BLaER1 (cell line): ENCODE measurements around the gene RBM33.
"Not testable (repeated sequence)": the region's sequence is repeated elsewhere in the genome, so short reads cannot be mapped to it uniquely, and the experiment has no call there.

Experiments
- H3K27ac ChIP-seq: shearing (Covaris generic); formaldehyde crosslinking; 2 replicates; pipeline ENCODE4 v1.8.1; 2022
- H3K27me3 ChIP-seq: shearing (Covaris generic); formaldehyde crosslinking; 2 replicates; pipeline ENCODE4 v1.8.1; 2022
- H3K36me3 ChIP-seq: shearing (Covaris generic); formaldehyde crosslinking; 2 replicates; pipeline ENCODE4 v1.8.1; 2022
- H3K4me1 ChIP-seq: shearing (Covaris generic); formaldehyde crosslinking; 2 replicates; pipeline ENCODE4 v1.8.1; 2022
- H3K4me2 ChIP-seq: shearing (Covaris generic); formaldehyde crosslinking; 2 replicates; pipeline ENCODE4 v1.8.1; 2022
- H3K4me3 ChIP-seq: shearing (Covaris generic); formaldehyde crosslinking; 2 replicates; pipeline ENCODE4 v1.8.1; 2022
- H3K9ac ChIP-seq: shearing (Covaris generic); formaldehyde crosslinking; 2 replicates; pipeline ENCODE4 v1.8.1; 2022
- H3K9me3 ChIP-seq: shearing (Covaris generic); formaldehyde crosslinking; 2 replicates; pipeline ENCODE4 v1.8.1; 2022
- H4K20me1 ChIP-seq: shearing (Covaris generic); formaldehyde crosslinking; 2 replicates; pipeline ENCODE4 v1.8.1; 2022
- Cebpa-rat ChIP-seq: shearing (Covaris generic); IDR thresholded peaks from 2 replicates; pipeline ENCODE4 v1.8.1; 2022

RBM33 gene

GRCh38 chr7:155685070-155685790 is 40.8 kb downstream of the RBM33 start:
- H3K4me2 ChIP-seq: no peak overlapping the region

GRCh38 chr7:155685791-155686160 is 41.3 kb downstream of the RBM33 start:
- peaks cover 31% of the 10 kb centered on the region for H3K9me3 ChIP-seq
- H4K20me1 ChIP-seq: peaks cover 61% of the 10 kb centered on the region
- TF ChIP-seq Cebpa-rat: no peak

More at GRCh38 chr7:155685070-155685790, 40.8 kb downstream of the RBM33 start:
- Histone ChIP-seq H4K20me1 (peaks cover 61% of the 10 kb centered on the region), H3K4me1 (no peaks in the 10 kb centered on the region), H3K27ac (no peak overlapping the region), H3K36me3 (peaks cover 73% of the 10 kb centered on the region), H3K9me3 (peaks cover 31% of the 10 kb centered on the region), H3K9ac (no peak overlapping the region), H3K4me3 (no peak overlapping the region), H3K27me3 (no peaks in the 10 kb centered on the region)
- no peak for TF ChIP-seq Cebpa-rat

GRCh38 chr7:155686620-155687324 is 42.3 kb downstream of the RBM33 start:
- H3K36me3 ChIP-seq: peaks cover 61% of the 10 kb centered on the region
- H3K4me1 ChIP-seq, H3K27ac ChIP-seq, H3K4me3 ChIP-seq, H3K4me2 ChIP-seq, H3K9ac ChIP-seq, H3K27me3 ChIP-seq: not testable (repeated sequence)
- H4K20me1 ChIP-seq: peaks cover 63% of the 10 kb centered on the region
- peaks cover 31% of the 10 kb centered on the region for H3K9me3 ChIP-seq

More at GRCh38 chr7:155685791-155686160, 41.3 kb downstream of the RBM33 start:
- Histone ChIP-seq H3K27me3 (no peaks in the 10 kb centered on the region), H3K4me2 (no peak overlapping the region), H3K36me3 (peaks cover 68% of the 10 kb centered on the region), H3K9ac (no peak overlapping the region), H3K4me1 (no peaks in the 10 kb centered on the region), H3K27ac (no peak overlapping the region), H3K4me3 (no peak overlapping the region)

GRCh38 chr7:155688237-155688636 is 43.8 kb downstream of the RBM33 start:
- H3K9ac ChIP-seq, H3K27me3 ChIP-seq, H3K4me2 ChIP-seq, H3K4me3 ChIP-seq, H3K4me1 ChIP-seq, H3K27ac ChIP-seq: not testable (repeated sequence)
- Histone ChIP-seq H3K9me3 (peaks cover 31% of the 10 kb centered on the region), H4K20me1 (peaks cover 63% of the 10 kb centered on the region), H3K36me3 (peaks cover 56% of the 10 kb centered on the region)

- Histone ChIP-seq H4K20me1 (peaks cover 63% of the 10 kb centered on the region), H3K9me3 (peaks cover 13% of the 10 kb centered on the region), H3K36me3 (peaks cover 47% of the 10 kb centered on the region)
- H3K4me1 ChIP-seq, H3K27ac ChIP-seq, H3K4me2 ChIP-seq, H3K27me3 ChIP-seq, H3K9ac ChIP-seq, H3K4me3 ChIP-seq: not testable (repeated sequence)
Measured at GRCh38 chr7:155690655-155691054, 46.2 kb downstream of the RBM33 start.

- Histone ChIP-seq H3K4me3 (no peak overlapping the region), H3K4me1 (no peaks in the 10 kb centered on the region), H3K36me3 (peaks cover 47% of the 10 kb centered on the region), H3K9me3 (peaks cover 4% of the 10 kb centered on the region), H4K20me1 (peaks cover 74% of the 10 kb centered on the region), H3K27me3 (no peaks in the 10 kb centered on the region), H3K9ac (no peak overlapping the region), H3K4me2 (no peak overlapping the region), H3K27ac (no peak overlapping the region)
- no peak for TF ChIP-seq Cebpa-rat
Measured at GRCh38 chr7:155692317-155692716, 47.9 kb downstream of the RBM33 start.

- no peaks in the 10 kb centered on the region for H3K4me1 ChIP-seq
- no peak overlapping the region for H3K9ac ChIP-seq
- no peak overlapping the region for H3K4me3 ChIP-seq
- no peaks in the 10 kb centered on the region for H3K9me3 ChIP-seq
- H3K27ac ChIP-seq: no peak overlapping the region
- H3K36me3 ChIP-seq: peaks cover 50% of the 10 kb centered on the region
- H3K4me2 ChIP-seq: no peak overlapping the region
- no peak for TF ChIP-seq Cebpa-rat
- no peaks in the 10 kb centered on the region for H3K27me3 ChIP-seq
- H4K20me1 ChIP-seq: peaks cover 89% of the 10 kb centered on the region
Measured at GRCh38 chr7:155693826-155694225, 49.4 kb downstream of the RBM33 start.

GRCh38 chr7:155694851-155695250 is 50.4 kb downstream of the RBM33 start:
- no peaks in the 10 kb centered on the region for H3K27me3 ChIP-seq
- no peaks in the 10 kb centered on the region for H3K9me3 ChIP-seq
- no peak for TF ChIP-seq Cebpa-rat
- no peak overlapping the region for H3K4me2 ChIP-seq
- H3K4me3 ChIP-seq: no peak overlapping the region
- H3K4me1 ChIP-seq: no peaks in the 10 kb centered on the region
- H3K36me3 ChIP-seq: peaks cover 59% of the 10 kb centered on the region
- no peak overlapping the region for H3K27ac ChIP-seq
- no peak overlapping the region for H3K9ac ChIP-seq
- peaks cover 99% of the 10 kb centered on the region for H4K20me1 ChIP-seq

- no peaks in the 10 kb centered on the region for H3K4me1 ChIP-seq
- peaks cover 100% of the 10 kb centered on the region for H4K20me1 ChIP-seq
- no peak overlapping the region for H3K4me3 ChIP-seq
- TF ChIP-seq Cebpa-rat: no peak
- no peak overlapping the region for H3K27ac ChIP-seq
- H3K36me3 ChIP-seq: peaks cover 74% of the 10 kb centered on the region
- H3K9ac ChIP-seq: no peak overlapping the region
- no peaks in the 10 kb centered on the region for H3K27me3 ChIP-seq
- no peak overlapping the region for H3K4me2 ChIP-seq
- no peaks in the 10 kb centered on the region for H3K9me3 ChIP-seq
Measured at GRCh38 chr7:155696747-155697146, 52.3 kb downstream of the RBM33 start.

GRCh38 chr7:155698633-155699032 is 54.2 kb downstream of the RBM33 start:
- no peaks in the 10 kb centered on the region for H3K9me3 ChIP-seq

More at GRCh38 chr7:155698633-155699032, 54.2 kb downstream of the RBM33 start:
- Histone ChIP-seq H3K4me1 (no peaks in the 10 kb centered on the region), H3K4me3 (no peak overlapping the region), H3K36me3 (peaks cover 81% of the 10 kb centered on the region), H3K27ac (no peak overlapping the region), H4K20me1 (peaks cover 94% of the 10 kb centered on the region), H3K27me3 (no peaks in the 10 kb centered on the region), H3K9ac (no peak overlapping the region), H3K4me2 (no peak overlapping the region)
- TF ChIP-seq Cebpa-rat: no peak
